Stimulated activated naive CD4-positive, alpha-beta T cell (primary cell): Measurements from ENCODE around the gene ACTA2.

Source experiments
- DNase-seq, 6 experiments: peaks; one replicate each; lab custom pipeline; 2025; lab: John Stamatoyannopoulos, UW

Gene ACTA2

DNA sequence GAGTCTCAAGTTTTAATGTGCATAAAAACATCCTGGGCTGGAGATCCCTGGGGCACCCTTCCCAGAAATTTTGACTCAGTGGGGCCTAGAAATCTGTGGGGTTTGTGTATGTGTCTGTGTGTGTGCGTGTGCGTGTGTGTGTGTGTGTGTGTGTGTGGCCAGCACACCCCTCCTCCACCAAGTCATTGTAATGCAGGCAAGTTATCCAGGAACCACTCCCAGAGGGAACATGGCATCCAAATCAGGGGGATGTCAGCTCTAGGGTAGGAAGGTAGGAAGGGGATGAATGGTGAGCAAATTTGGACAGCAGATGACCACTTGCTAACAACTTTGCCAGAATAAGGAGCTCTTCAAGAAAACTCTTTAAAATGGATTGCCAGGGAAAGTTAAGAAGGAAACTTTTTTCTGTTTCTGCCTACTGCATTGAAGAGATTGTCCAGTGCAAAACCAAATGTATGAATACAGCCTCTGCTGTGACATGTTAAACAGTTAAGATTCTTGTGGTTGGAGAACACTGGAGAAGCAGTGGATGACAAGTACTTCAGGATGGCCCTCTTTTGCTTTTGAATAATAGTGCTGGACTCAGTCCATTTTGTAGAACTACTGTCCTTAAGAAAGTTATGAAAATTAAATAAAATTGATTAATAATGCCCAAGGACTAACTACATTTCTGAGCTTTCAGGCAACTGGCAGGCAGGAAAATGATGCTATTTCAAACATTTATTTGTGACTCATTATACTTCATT, 60.2 kb downstream of the ACTA2 start:
- no peak for DNase-seq

DNA sequence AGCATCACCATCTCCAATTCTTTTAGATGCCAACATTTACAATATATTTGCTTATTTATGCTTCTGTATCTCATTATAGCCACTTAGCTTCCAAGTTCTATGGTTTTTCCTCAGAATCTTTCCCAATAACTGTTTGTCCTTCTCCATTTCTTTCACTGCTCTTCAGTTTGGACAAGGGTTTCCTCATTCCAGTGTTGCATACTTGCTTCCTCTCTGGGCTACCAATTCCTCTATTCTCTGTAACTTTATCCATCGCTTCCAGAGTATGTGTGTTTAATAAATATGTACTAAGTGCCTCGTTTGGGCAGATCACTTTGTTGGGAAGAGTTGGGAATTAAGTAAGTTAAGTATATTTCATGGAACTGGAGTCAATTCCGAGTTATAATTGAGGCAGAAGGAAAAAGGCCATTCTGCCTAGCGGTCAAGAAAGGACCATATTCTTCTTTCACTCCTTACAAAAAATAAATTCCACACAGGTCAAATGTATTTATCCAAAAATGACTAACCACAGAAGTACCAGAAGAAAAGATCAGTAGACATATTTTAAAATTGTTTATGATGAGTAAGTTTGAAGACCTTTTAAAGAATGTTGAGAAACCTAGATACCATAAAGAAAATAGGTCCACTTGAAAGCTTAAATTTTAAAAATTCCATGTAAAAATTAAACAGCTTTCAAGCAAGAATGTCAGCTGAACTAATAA, 61.7 kb downstream of the ACTA2 start:
- DNase-seq = no peak

DNA sequence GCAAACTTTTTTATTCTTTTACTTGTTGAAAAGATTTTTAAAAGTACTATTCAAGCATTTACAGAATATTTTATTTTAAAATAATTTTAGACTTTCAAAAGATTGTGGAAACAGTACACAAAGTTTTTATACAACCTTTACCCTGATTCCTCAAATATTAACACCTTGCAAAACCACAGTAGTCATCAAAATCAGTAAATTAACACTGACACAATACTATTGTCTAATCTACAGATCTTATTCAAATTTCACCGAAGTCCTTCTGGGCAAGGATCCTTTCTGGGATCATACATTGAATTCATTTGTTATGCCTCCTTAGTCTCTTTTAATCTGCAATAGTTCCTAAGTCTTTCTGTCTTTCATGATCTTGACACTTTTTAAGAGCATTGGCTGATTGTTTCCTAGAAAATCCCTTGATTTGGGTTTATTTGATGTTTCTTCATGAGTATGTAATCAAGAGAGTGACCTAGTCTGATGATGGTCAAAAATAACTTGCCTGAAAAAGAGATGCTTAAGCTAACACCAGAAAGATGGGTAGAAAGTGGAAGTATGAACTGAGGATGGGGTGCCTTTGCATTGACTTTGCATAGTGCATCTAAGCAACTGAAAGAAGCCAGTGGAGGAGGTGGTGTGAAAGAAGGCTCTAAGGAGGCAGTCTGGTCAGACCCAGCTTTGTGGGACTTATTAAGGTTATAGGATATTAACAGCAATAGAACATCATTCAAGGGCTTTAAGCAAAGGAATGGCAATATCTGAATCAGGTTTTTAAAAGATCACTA, 62.8 kb downstream of the ACTA2 start:
- no peak for DNase-seq

DNA sequence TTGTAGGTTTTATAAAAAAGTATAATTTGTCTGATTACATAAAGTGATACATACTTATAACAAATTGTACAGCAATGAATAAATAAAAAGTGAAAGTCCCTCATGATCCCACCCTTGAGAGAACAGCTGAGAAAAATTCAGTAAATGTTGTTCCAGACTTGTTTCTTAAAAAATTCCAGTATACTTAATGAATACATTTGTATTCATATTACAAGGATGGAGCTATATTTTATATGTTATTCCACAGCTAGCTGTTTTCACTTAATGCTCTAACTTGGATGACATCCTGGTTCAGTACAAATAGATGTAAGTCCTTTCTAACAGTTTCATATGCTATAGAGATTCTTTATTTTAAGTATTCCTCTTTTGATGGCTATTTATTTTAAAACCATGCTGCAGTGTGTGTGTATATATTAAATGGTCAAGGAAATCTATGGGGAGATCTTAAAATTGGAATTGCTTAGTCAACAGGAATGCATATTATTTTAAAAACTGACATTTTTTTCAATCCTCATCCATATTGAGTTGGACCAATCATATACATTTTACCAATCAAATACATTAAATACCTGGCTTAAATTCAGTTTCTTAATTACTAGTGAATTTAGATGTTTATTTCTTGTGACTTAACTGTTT, 63.6 kb downstream of the ACTA2 start:
- DNase-seq = no peak

DNA sequence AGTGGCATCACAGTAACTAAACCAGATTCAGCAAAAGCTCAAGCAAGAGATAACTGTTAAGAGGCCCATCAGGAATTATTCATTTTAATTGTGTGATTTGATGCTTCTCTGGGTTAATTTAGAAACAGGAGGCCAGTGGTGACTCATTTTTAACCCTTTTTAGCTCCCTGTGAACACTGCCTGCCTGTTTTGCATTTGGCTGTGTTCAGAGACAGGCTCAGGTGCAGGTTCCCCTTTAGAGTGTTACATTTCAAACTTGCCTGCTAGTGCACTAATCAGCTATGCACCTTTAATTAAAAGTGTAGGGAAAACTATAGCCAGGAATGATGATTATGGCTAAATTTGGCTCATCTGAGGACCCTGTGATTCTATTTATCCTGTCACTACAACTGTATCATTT, 66.0 kb downstream of the ACTA2 start:
- DNase-seq = no peak
